ENCODE results near the gene RIMBP3B. TPM values are rescaled to one million over a fixed set of nuclear protein-coding genes. Genes with fewer than 3 reads are reported as not detected.
A peak's percentile ranks its signal among the peaks of the same experiment; 100 is the strongest.
"Not testable (repeated sequence)": the region's sequence is repeated elsewhere in the genome, so short reads cannot be mapped to it uniquely, and the experiment has no call there.

The RIMBP3B gene
- total and polyA plus RNA-seq, 10 of the 15 experiments (the other 5 are each of a cell fraction or from before 2014, with no cell fraction given) = under 0.01 to 0.21 (median 0.04) TPM; not detected in 3

DNA sequence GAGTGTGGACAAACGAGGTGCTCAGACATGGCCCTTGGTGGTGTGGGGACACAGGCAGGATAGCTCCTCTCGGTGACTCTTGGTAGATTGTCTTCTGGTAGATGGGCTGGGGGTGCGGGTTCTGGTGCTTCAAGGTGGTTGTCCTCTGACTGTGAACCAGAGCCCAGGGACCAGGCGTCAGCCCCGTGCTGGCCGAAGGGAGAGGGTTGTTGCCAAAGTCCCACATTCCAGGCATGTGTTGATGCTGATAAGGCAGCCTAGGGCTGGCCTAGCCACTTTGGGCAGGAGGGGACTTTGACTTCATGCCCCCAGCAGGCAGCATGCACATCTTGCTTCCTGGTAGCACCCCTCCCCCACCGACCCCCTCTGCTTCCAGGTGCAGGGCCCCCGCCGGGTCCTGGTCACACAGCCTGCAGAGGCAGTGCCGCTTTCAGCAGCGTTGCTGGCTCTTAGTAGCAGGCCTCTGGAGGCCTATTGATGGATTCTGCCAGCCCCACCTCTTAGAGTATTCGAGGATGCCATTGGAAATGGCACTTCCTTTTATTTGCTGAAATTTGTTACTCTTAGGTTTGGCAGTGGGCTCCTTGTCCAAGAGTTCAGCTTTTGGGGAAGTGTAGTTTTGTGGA, 40.6 kb downstream of the RIMBP3B start:
- H3K27me3 ChIP-seq (replicated peaks in 1 of 2; ENCODE audit: control insufficient read depth in 2 of 2, insufficient read depth in 2 of 2, low read length in 1 of 2); POLR2A ChIA-PET; H3K9ac ChIP-seq (ENCODE audit: control insufficient read depth, insufficient read depth, low read length); H3K4me3 ChIP-seq; H3K27ac ChIP-seq (ENCODE audit: control insufficient read depth, insufficient read depth); DNase-seq (ENCODE audit: low read depth, low spot score); H4K20me1 ChIP-seq (ENCODE audit: control insufficient read depth, insufficient read depth); SMC1A ChIA-PET (ENCODE audit: uncharacterized antibody, unreplicated experiment); in situ Hi-C loops (cut with MboI); H3K4me1 ChIP-seq (ENCODE audit: control insufficient read depth, insufficient read depth, low read length); H3K9me3 ChIP-seq (replicated peaks; ENCODE audit: control insufficient read depth, insufficient read depth, low read length); ATAC-seq; H3K36me3 ChIP-seq (ENCODE audit: control insufficient read depth in 2 of 2, insufficient read depth in 2 of 2, low read length in 1 of 2); H3K79me2 ChIP-seq (ENCODE audit: control insufficient read depth, insufficient read depth, low read length); intact Hi-C loops (cut with micrococcal nuclease; ENCODE audit: unreplicated experiment); FAIRE-seq; RAD21 ChIA-PET (ENCODE audit: unreplicated experiment); BruUV-seq (replicated peaks); H3K4me2 ChIP-seq (ENCODE audit: control insufficient read depth, insufficient read depth); CTCF ChIA-PET; H2AFZ ChIP-seq (ENCODE audit: control insufficient read depth, low read depth, low read length): not testable (repeated sequence)
- no CpG with 5 or more reads among the region's 12 CpGs for WGBS (ENCODE audit: insufficient coverage, insufficient replicate concordance, low lambda C conversion rate, missing lambda C conversion rate)

DNA sequence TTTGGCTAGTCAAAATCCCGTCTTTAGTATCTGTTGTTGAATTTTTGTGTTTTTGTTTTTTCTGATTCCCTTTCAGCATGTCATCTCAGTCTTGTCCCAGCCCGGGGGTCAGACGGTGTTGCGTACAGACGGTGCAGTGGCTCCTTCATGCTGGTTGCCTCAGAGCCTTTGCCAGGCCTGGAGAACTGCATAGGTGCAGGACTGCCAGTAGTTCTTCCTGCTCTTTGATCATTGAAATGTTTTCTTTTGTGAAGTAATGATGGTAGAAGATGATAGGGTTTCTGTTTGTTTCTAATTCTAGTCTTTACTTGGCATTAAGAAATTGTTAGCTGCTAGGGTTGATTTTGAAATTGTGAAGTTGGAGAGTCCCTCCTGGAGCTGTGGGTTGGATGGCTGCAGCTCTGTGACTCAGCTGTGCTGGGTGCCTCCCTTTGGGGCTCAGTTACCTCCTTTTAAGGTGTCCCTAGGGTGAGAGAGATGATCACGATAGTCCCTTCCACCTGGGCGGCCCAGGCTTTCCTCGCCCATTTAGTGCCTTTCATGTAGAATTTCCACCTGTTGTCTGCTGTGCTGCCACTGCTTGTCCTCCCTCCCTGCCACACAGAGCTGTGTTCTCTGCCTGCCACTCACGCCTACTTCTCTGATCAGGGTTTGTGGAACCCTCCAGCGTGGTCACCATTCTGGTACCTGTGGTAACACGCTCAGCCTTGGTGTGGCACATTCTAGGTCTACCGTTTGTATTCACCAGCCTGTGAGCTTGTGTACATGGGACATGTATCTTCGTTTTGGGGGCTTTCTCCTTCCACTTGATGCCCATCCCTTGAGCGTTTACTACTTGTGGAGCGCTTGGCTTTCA, 51.1 kb downstream of the RIMBP3B start:
- RAD21 ChIA-PET (ENCODE audit: unreplicated experiment); H3K9me3 ChIP-seq (replicated peaks; ENCODE audit: control insufficient read depth, insufficient read depth, low read length); H3K9ac ChIP-seq (ENCODE audit: control insufficient read depth, insufficient read depth, low read length); BruUV-seq (replicated peaks); in situ Hi-C loops (cut with MboI); H3K36me3 ChIP-seq (ENCODE audit: control insufficient read depth in 2 of 2, insufficient read depth in 2 of 2, low read length in 1 of 2); FAIRE-seq; H2AFZ ChIP-seq (ENCODE audit: control insufficient read depth, low read depth, low read length); SMC1A ChIA-PET (ENCODE audit: uncharacterized antibody, unreplicated experiment); H3K4me3 ChIP-seq; intact Hi-C loops (cut with micrococcal nuclease; ENCODE audit: unreplicated experiment); CTCF ChIA-PET; DNase-seq (ENCODE audit: low read depth, low spot score); H3K4me1 ChIP-seq (ENCODE audit: control insufficient read depth, insufficient read depth, low read length); H4K20me1 ChIP-seq (ENCODE audit: control insufficient read depth, insufficient read depth); H3K79me2 ChIP-seq (ENCODE audit: control insufficient read depth, insufficient read depth, low read length); H3K27ac ChIP-seq (ENCODE audit: control insufficient read depth, insufficient read depth); H3K27me3 ChIP-seq (replicated peaks in 1 of 2; ENCODE audit: control insufficient read depth in 2 of 2, insufficient read depth in 2 of 2, low read length in 1 of 2); H3K4me2 ChIP-seq (ENCODE audit: control insufficient read depth, insufficient read depth); POLR2A ChIA-PET: not testable (repeated sequence)
- no CpG with 5 or more reads among the region's 15 CpGs for WGBS (ENCODE audit: insufficient coverage, insufficient replicate concordance, low lambda C conversion rate, missing lambda C conversion rate)
- ATAC-seq = peak; percentile 52

DNA sequence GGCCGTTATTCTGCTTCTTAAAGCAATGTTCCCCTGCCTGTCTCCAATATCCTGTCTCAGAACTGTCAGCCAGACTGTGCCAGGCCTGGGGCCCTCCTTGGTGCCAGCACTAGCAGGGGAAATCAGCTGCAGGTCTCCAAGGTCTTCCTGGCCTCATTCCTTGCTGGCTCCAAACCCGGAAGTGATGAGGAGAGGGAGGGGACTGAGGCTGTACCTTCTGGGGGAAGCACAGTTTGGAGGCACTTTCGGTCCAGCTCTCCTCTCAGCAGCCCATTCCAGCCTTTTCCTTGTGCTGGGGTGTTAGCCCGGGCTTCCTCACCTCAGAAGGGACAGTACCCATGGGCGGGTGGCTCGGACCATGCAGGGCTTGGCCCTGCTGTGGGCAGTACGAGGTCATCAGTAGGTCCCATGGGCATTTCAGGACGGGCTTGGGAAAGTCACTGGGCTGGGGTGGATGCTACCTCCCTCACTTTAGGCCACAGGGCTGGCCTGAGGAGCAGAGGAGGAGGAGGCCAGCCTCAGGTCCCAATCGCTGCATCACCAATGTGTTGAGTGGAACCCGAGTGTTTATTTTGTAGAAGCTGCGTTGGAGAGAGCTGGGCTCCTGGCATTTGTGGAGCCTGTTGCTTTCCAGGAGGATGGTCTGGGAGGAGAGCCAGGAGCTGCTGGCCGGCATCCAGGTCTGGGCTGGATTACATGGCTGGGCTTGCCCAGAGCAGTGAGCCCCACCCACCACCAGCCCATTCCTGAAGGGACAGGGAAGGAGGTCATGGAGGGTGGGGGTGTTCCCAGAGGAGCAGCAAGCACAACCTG, 52.7 kb downstream of the RIMBP3B start:
- H3K4me2 ChIP-seq (ENCODE audit: control insufficient read depth, insufficient read depth); H3K4me3 ChIP-seq; in situ Hi-C loops (cut with MboI); RAD21 ChIA-PET (ENCODE audit: unreplicated experiment); BruUV-seq (replicated peaks); FAIRE-seq; DNase-seq (ENCODE audit: low read depth, low spot score); H3K9me3 ChIP-seq (replicated peaks; ENCODE audit: control insufficient read depth, insufficient read depth, low read length); ATAC-seq; SMC1A ChIA-PET (ENCODE audit: uncharacterized antibody, unreplicated experiment); H2AFZ ChIP-seq (ENCODE audit: control insufficient read depth, low read depth, low read length); H4K20me1 ChIP-seq (ENCODE audit: control insufficient read depth, insufficient read depth); H3K9ac ChIP-seq (ENCODE audit: control insufficient read depth, insufficient read depth, low read length); CTCF ChIA-PET; POLR2A ChIA-PET; H3K79me2 ChIP-seq (ENCODE audit: control insufficient read depth, insufficient read depth, low read length); H3K36me3 ChIP-seq (ENCODE audit: control insufficient read depth in 2 of 2, insufficient read depth in 2 of 2, low read length in 1 of 2); intact Hi-C loops (cut with micrococcal nuclease; ENCODE audit: unreplicated experiment); H3K27ac ChIP-seq (ENCODE audit: control insufficient read depth, insufficient read depth); H3K27me3 ChIP-seq (replicated peaks in 1 of 2; ENCODE audit: control insufficient read depth in 2 of 2, insufficient read depth in 2 of 2, low read length in 1 of 2); H3K4me1 ChIP-seq (ENCODE audit: control insufficient read depth, insufficient read depth, low read length): not testable (repeated sequence)
- WGBS (ENCODE audit: insufficient coverage, insufficient replicate concordance, low lambda C conversion rate, missing lambda C conversion rate) = 50% methylated on average over 2 of the region's 12 CpGs
